Renal pelvis (tissue), 12 donors: ENCODE results near the gene SLC11A2. TPM values are rescaled to one million over a fixed set of nuclear protein-coding genes. Genes with fewer than 3 reads are reported as not detected.
A peak's percentile ranks its signal among the peaks of the same experiment; 100 is the strongest.

Experiments used
- DNase-seq: peaks from one replicate; pipeline ENCODE4 v3.0.0-alpha.2; 2013
- long read RNA-seq, 16 experiments: transcript quantifications; one replicate each; lab custom pipeline, GENCODE V29; 2026
- polyA plus RNA-seq, 3 donors: library from polyadenylated mRNA; unstranded; fragments of 120-200 nt; gene quantifications; one replicate each; pipeline ENCODE4 v1.2.1, GENCODE V29; 2013; ENCODE audit not compliant: insufficient read length in 3 of 3

Gene SLC11A2
- polyA plus RNA-seq: 10 to 100 TPM; 43.4 to 75.2 (median 60.4) TPM
- long read RNA-seq, donor 1, full-length matches to known transcripts: 5 of 5 reads
- long read RNA-seq, donor 1, partial matches to known transcripts: 0 of 5 reads
- long read RNA-seq, donor 1, other reads (novel, unspliced or antisense): 0 of 5 reads
- long read RNA-seq, donor 2, full-length matches to known transcripts: 3 of 3 reads
- long read RNA-seq, donor 2, partial matches to known transcripts: 0 of 3 reads
- long read RNA-seq, donor 2, other reads (novel, unspliced or antisense): 0 of 3 reads
- long read RNA-seq, donor 3, full-length matches to known transcripts: 7 of 7 reads
- long read RNA-seq, donor 3, partial matches to known transcripts: 0 of 7 reads
- long read RNA-seq, donor 3, other reads (novel, unspliced or antisense): 0 of 7 reads
- long read RNA-seq, donor 4, full-length matches to known transcripts: 5 of 5 reads
- long read RNA-seq, donor 4, partial matches to known transcripts: 0 of 5 reads
- long read RNA-seq, donor 4, other reads (novel, unspliced or antisense): 0 of 5 reads
- long read RNA-seq, donor 5, partial matches to known transcripts: 0 of 1 reads
- long read RNA-seq, donor 5, other reads (novel, unspliced or antisense): 0 of 1 reads
- long read RNA-seq, donor 6, full-length matches to known transcripts: 6 of 6 reads
- long read RNA-seq, donor 6, partial matches to known transcripts: 0 of 6 reads
- long read RNA-seq, donor 6, other reads (novel, unspliced or antisense): 0 of 6 reads
- long read RNA-seq, donor 7, full-length matches to known transcripts: 10 of 10 reads
- long read RNA-seq, donor 7, partial matches to known transcripts: 0 of 10 reads
- long read RNA-seq, donor 7, other reads (novel, unspliced or antisense): 0 of 10 reads
- long read RNA-seq, donor 8: 0 reads
- long read RNA-seq, donor 9, transcript SLC11A2-209 (17 exons, 2,486 nt): major isoform, 6 of 19 reads
- long read RNA-seq, donor 9, partial matches to known transcripts: 13 of 19 reads
- long read RNA-seq, donor 9, other reads (novel, unspliced or antisense): 0 of 19 reads
- long read RNA-seq, donor 10, full-length matches to known transcripts: 7 of 18 reads
- long read RNA-seq, donor 10, partial matches to known transcripts: 11 of 18 reads
- long read RNA-seq, donor 10, other reads (novel, unspliced or antisense): 0 of 18 reads
- long read RNA-seq, donor 11, partial matches to known transcripts: 0 of 19 reads
- long read RNA-seq, donor 11, other reads (novel, unspliced or antisense): 15 of 19 reads
- long read RNA-seq, donor 12, full-length matches to known transcripts: 13 of 19 reads
- long read RNA-seq, donor 12, partial matches to known transcripts: 6 of 19 reads
- long read RNA-seq, donor 12, other reads (novel, unspliced or antisense): 0 of 19 reads
- long read RNA-seq, donor 13, partial matches to known transcripts: 0 of 3 reads
- long read RNA-seq, donor 13, other reads (novel, unspliced or antisense): 0 of 3 reads
- long read RNA-seq, donor 14: 0 reads
- long read RNA-seq, donor 15, full-length matches to known transcripts: 7 of 94 reads
- long read RNA-seq, donor 15, partial matches to known transcripts: 50 of 94 reads
- long read RNA-seq, donor 15, other reads (novel, unspliced or antisense): 37 of 94 reads
- long read RNA-seq, donor 16, full-length matches to known transcripts: 11 of 18 reads
- long read RNA-seq, donor 16, partial matches to known transcripts: 7 of 18 reads
- long read RNA-seq, donor 16, other reads (novel, unspliced or antisense): 0 of 18 reads

DNA sequence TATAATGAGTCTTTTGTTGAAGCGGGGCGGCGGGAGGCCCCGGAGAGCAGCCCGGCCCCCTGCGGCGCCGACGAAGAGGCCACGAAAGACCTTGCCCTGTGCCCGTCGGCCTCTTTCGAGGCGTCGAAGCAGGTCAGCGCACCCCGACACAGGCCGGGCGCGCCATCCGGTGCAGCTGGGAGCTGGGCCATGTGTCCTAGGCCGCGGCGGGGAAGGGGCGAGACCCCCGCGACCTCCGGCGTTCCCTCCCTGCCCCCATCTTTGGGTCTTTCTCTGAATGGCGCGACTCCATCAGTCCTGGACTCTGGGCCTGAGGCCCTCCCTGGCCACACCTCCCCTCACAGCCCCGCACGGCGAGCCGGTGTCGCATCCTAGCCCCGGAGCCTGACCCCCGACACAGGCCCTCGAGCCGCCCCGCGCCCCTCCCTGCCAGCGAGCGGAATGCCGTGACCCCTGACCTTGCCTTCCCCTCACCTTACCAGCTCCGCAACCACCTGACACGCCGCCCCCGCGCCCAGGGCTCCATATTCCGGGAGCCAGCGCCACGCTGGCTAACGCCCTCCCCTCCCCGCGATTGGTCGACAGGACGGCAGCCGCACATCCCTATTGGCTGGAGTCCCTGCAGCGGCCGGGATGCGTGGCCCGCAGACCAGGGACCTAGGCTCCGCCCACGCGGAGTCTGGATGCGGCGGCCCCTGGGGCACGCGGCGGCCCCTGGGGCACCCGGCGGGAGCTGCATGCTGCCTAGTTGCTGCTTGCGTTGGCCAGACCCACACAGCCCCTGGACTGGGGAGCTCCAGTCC lies at the start of gene SLC11A2:
Gene SLC11A2 (minus strand): TSS at position 549 of the 803 bp plus-strand sequence. CDS start 15,656 bp downstream, outside the sequence.
- peak; percentile 95 for DNase-seq

DNA sequence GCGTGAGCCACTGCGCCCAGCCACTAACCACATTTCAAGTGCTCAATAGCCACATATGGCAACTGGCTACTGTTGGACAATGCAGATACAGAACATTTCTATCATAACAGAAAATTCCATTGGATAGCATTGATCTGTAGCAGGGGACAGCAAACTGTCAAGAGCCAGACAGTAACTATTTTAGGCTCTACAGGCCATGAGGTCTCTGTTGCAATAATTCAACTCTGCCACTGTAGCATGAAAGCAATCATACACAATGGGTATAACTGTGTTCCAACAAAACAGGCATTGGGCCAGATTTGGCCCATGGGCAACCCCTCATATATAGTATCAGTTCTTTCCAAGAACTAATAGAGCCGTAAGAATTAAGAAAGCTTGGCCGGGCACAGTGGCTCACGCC lies 49.2 kb upstream of the SLC11A2 start:
- DNase-seq: no peak

DNA sequence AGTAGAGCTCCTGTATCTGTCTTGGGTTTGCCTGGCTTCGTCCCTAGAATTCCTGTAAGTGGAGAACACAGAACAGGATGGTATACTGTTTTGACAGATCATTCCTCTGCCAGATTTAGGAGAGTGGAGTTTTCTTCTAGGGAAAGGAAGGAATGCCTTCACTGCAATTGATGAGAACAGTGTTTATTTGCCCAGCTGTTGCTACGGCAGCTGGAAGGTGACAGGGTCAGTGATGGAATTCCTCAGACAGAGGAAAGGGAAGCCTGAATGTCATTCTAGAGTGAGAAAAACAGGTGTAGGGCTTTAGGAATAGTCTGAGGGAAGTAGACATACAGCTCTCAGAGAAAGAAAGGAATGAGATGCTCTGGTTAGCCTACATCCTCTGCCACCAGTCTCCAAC lies 45.5 kb upstream of the SLC11A2 start:
- DNase-seq: peak; percentile 23

- DNase-seq: no peak
Observed at GRCh38 chr12:51070004-51070403, 43.8 kb upstream of the SLC11A2 start.

GRCh38 chr12:51067771-51068170 lies 41.6 kb upstream of the SLC11A2 start:
- no peak for DNase-seq

- no peak for DNase-seq
Observed at GRCh38 chr12:51067229-51067628, 41.0 kb upstream of the SLC11A2 start.

DNA sequence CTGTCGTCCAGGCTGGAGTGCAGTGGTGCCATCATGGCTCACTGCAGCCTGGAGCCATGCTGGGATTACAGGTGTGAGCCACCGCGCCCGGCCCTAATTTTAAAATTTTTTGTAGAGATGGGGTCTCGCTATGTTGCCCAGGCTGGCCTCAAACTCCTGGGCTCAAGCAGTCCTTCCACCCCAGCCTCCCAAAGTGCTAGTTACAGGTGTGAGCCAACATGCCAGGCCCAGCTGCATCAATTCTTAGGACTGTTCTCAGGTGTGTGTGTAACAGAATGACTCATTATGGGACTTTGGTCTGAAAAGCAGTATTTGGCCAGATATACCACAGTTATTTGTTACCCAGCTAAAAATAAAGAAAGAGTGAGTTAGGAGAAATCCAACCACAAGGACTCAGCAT lies 39.3 kb upstream of the SLC11A2 start:
- no peak for DNase-seq

DNA sequence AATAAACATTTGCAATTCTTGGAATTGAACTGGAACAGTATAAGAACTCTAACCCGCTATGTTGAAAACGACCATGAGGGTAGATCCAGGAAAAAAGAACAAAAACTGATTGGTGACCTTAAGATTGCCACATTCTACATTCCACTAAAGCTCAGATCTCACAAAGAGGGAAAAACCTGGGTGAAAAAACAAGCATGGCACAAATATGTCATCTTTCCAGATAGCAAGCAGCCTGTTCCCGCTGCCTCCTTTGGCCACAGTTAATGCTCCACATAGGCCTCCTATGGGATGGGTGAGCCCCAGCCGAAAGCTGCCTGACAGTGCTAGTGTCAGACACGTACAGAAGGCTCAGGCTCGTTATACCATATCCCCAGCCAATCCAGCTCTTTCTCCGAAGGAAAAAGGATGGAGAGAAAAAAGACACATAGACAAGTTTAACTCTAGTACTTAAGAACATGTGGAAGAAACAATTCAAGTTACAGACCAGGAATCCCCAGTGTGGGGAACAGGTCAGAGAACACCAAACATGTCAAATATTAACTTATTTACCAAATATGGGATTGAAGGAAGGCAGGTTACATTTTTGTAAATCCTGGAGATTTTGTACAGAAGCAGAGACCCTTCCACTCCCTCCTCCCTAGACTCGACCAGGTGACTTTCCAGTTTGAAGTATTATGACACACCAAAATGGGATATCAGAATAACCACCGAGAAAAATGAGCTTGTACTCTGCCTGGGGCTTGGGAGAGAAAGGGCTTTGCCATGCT lies 36.6 kb upstream of the SLC11A2 start:
- no peak for DNase-seq

DNA sequence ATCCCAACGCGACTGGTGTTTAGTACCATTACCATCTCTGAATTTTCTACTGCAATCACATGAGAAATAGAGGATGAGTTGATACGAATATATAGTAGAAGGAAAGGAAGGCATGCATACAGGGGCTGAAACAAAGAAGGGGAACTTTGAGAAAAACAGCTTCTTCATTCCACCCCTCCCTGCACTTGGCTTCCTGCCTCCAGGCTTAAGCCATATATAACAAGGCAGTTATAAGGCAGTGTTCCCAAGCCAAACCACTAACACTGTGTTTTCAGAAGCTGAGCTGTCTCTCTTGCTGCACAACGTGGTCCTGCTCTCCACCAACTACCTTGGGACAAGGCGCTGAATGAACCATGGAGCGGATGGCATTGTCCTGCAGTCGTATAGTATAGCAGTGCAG lies 32.9 kb upstream of the SLC11A2 start:
- DNase-seq: no peak

DNA sequence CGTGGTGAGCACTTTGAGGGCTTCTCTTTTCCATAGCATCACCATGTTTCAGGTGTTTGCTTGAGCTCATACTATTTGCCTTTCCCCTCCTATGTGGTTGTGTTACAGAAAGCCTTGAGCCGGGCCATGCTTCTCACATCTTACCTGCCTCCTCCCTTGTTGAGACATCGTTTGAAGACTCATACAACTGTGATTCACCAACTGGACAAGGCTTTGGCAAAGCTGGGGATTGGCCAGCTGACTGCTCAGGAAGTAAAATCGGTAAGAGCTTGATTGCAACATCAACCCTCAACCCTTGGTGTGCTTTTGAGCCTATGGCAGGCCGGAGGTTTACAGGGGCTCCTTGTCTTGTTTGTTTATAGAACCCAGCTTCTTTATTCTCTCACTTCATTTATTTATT lies 30.1 kb upstream of the SLC11A2 start:
- no peak for DNase-seq

DNA sequence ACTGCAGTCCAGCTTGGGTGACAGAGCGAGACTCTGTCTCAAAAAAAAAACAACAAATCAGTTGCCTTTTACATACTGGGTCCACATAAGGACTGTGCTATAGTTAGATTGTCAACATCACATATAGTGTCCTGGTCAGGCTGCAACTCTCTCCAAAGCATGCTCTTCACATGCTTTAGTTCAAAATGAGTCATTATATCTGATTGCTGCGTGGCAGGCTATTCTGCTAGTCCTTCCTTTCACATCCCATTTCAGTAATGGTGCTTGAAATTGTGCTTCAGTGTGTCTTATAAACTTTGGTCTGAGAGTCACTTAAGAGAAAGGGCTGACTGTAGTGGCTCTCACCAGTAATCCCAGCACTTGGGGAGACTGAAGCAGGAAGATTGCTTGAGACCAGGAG lies 28.9 kb upstream of the SLC11A2 start:
- DNase-seq: no peak

- DNase-seq: no peak
Observed at GRCh38 chr12:51051787-51052186, 25.6 kb upstream of the SLC11A2 start.

- DNase-seq: no peak
Observed at GRCh38 chr12:51049525-51049924, 23.3 kb upstream of the SLC11A2 start.

- no peak for DNase-seq
Observed at GRCh38 chr12:51048661-51049251, 22.6 kb upstream of the SLC11A2 start.

- DNase-seq: peak; percentile 98
Observed at GRCh38 chr12:51047655-51048540, 21.7 kb upstream of the SLC11A2 start, which contains the start of gene LETMD1. Gene LETMD1, plus strand, starts transcription at chr12:51048327. Its CDS starts 30 bp downstream, at chr12:51048357.

DNA sequence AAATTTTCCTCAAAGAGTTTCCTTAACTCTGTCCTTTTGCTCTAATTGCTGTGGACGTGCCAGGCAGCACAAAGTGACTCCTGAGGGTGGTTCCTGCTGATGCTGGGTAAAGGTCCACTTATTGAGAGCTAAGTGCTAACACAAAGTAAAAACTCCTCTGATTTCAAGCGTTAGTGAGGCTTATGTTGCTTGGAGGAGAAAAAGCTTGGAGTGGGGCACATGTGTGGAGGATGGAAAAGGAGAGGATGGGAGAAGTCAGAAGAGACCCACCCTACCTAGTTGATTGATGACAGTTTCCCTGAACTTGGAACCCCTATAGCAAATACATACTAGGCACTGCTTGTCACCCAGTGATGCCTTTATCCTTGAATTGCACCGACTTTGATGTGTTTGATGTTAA lies 10.1 kb upstream of the SLC11A2 start:
- DNase-seq: no peak

GRCh38 chr12:51033457-51034089 lies 7.4 kb upstream of the SLC11A2 start:
- no peak for DNase-seq
